GM19043 (cell line): ENCODE data around the gene STAT1.

Source experiments
- ATAC-seq: cut with Tn5 transposase; IDR thresholded peaks from one replicate; pipeline ENCODE4 v1.9.1; 2021; ENCODE audit warnings: low read depth; ENCODE audit not compliant: unreplicated experiment

STAT1 gene

DNA sequence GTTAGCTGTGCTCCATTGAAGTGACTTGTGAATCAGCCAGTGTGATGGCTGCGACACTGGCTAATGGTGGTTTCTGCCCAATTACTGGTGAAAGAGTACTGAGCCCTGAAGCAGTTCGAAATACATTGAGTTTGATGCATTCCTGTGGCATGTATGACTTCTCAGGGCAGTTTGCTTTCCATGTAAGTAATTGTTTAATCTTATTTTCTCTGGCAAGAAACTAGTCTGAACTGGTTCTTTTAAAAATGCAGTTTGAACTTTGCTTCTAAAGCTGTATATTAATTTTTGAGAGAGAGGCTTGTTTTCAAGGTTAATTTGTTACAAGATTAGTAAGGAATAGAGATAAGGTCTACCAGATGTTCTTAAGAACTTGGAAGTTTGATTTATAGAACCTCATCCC is 86.7 kb downstream of the STAT1 start:
- ATAC-seq = no peak

DNA sequence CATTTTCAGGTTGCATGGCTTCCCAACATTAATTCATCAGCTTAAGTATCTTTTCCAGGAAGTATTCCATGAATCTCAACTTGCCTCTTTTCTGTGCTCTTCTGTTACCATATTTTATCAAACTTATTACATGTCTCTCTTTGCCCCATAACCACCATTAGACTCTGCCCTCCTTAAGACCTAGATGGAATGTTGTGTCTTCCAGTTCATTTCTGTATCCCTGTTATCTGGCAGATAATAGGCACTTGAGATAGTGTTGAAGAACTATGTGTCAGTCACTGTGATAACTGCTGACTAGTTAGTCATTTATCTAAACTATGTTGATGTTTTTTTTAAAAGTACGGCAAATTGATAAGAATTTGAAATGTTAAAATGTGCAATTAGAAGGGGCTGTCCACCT is 91.6 kb downstream of the STAT1 start:
- no peak for ATAC-seq

DNA sequence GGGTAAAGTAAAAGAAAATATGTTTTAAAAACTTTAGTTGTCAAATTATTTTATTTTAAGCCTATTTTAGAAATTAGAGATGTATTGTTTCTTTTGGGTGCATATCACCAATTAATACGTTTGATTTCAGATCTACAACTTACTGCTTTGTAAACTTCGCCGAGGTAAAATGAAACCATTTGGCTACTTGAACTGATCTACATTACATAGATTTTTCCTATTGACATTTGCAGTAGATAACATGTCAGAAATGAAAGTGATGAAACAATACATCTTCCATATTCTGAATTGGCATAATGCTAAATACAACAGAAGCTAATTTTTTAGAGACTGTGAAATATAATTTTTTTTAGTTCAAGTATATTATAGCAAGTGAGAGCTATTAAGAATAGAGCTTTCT is 93.9 kb downstream of the STAT1 start:
- ATAC-seq = no peak
